Lower leg skin (tissue), 4 donors: ENCODE results near the gene HNF1A. TPM values are rescaled to one million over a fixed set of nuclear protein-coding genes. Genes with fewer than 3 reads are reported as not detected.

Experiments used
- DNase-seq, 2 donors: peaks; one replicate each; pipeline ENCODE4 v3.0.0-alpha.2; 2019; ENCODE audit warnings: low spot score in 2 of 2
- H3K4me3 ChIP-seq: fragments of 200-600 bp; sonication (generic); 2 replicates; pipeline ENCODE4 v1.5.1; 2017; ENCODE audit warnings: mild to moderate bottlenecking, low read depth; ENCODE audit not compliant: poor library complexity, severe bottlenecking
- CTCF ChIP-seq, 3 donors: fragments of 450-650 bp; IDR thresholded peaks; one replicate each; pipeline ENCODE4 v1.5.1; 2016; ENCODE audit warnings: antibody characterized with exemption in 3 of 3, mild to moderate bottlenecking in 3 of 3, moderate library complexity in 2 of 3
- POLR2A ChIP-seq, 2 donors: fragments of 450-650 bp; IDR thresholded peaks; one replicate each; pipeline ENCODE4 v1.6.1; 2016 to 2017; ENCODE audit warnings: antibody characterized with exemption in 2 of 2, mild to moderate bottlenecking in 1 of 2, moderate library complexity in 1 of 2
- WGBS, 2 donors: methylation state at CpG; one replicate each; pipeline ENCODE4 v1.1.5; 2018; 5-methylcytosine and 5-hydroxymethylcytosine counted together
- intact Hi-C: fragments of 100-400 bp; cut with DNase I; formaldehyde crosslinking; loops from one replicate; pipeline ENCODE4 v1.15.0; 2023; ENCODE audit warnings: low total_unique reads
- total RNA-seq, 4 donors: library from RNA; depleted of rRNA; stranded (reverse); fragments of >200 nt; gene quantifications; one replicate each; pipeline ENCODE4 v1.1.0, GENCODE V29; 2016

HNF1A gene
- total RNA-seq, 4 donors from 2014 or later: 0.10 to 0.23 TPM; not detected in 2

- no peak overlapping the region for H3K4me3 ChIP-seq
- 82% methylated on average over 6 of the region's 6 CpGs for WGBS, 2 donors
- no peak for TF ChIP-seq CTCF (IDR thresholded peaks at IDR 0.05)
- TF ChIP-seq POLR2A (IDR thresholded peaks at IDR 0.05): no peak
- DNase-seq: no peak
- intact Hi-C loops: no loop called here
These were observed 44.6 kb upstream of the HNF1A start for GRCh38 chr12:120933786-120934185.

- intact Hi-C loops: no loop called here
- TF ChIP-seq POLR2A (IDR thresholded peaks at IDR 0.05): no peak
- no peak for TF ChIP-seq CTCF (IDR thresholded peaks at IDR 0.05)
- 49 to 51% methylated on average over 2 of the region's 2 CpGs for WGBS, 2 donors
- peak in 1 of 2 donors; percentile 33 for DNase-seq
- no peak overlapping the region for H3K4me3 ChIP-seq
These were observed 42.1 kb upstream of the HNF1A start for GRCh38 chr12:120936197-120936596.

GRCh38 chr12:120938496-120938895 is 39.8 kb upstream of the HNF1A start:
- WGBS, 2 donors: 72 to 77% methylated on average over 3 of the region's 3 CpGs

GRCh38 chr12:120939523-120939922 is 38.8 kb upstream of the HNF1A start:
- DNase-seq: peak in 1 of 2 donors; percentile 49
- no peak for TF ChIP-seq CTCF (IDR thresholded peaks at IDR 0.05)
- 32 to 55% methylated on average over 3 of the region's 3 CpGs for WGBS, 2 donors
- intact Hi-C loops: no loop called here
- H3K4me3 ChIP-seq: no peak overlapping the region

More at GRCh38 chr12:120938496-120938895, 39.8 kb upstream of the HNF1A start:
- DNase-seq: no peak
- TF ChIP-seq CTCF (IDR thresholded peaks at IDR 0.05): no peak
- TF ChIP-seq POLR2A (IDR thresholded peaks at IDR 0.05): no peak
- intact Hi-C loops: no loop called here
- no peak overlapping the region for H3K4me3 ChIP-seq

GRCh38 chr12:120940006-120940405 is 38.3 kb upstream of the HNF1A start:
- WGBS, 2 donors: 55 to 72% methylated on average over 5 of the region's 5 CpGs
- no peak overlapping the region for H3K4me3 ChIP-seq
- intact Hi-C loops: no loop called here
- no peak for TF ChIP-seq POLR2A (IDR thresholded peaks at IDR 0.05)
- TF ChIP-seq CTCF (IDR thresholded peaks at IDR 0.05): no peak
- DNase-seq: no peak

GRCh38 chr12:120940799-120941198 is 37.5 kb upstream of the HNF1A start:
- 75 to 80% methylated on average over 5 of the region's 5 CpGs for whole genome bisulfite sequencing, 2 donors
- H3K4me3 ChIP-seq: no peak overlapping the region
- no peak for DNase-seq
- no peak for TF ChIP-seq POLR2A (IDR thresholded peaks at IDR 0.05)
- no peak for TF ChIP-seq CTCF (IDR thresholded peaks at IDR 0.05)
- intact Hi-C loops: no loop called here
